ENCODE data around the gene PALS2.

PALS2 gene

GRCh38 chr7:24582166-24582565 lies 8.9 kb downstream of the PALS2 start:
- no peak for DNase-seq (ENCODE audit: low read depth)
- H3K4me3 ChIP-seq (ENCODE audit: low read length) = no peak overlapping the region
- no peak for TF ChIP-seq CTCF (IDR thresholded peaks at IDR 0.05; ENCODE audit: insufficient read depth, low read depth, low read length, missing control alignments)

- TF ChIP-seq CTCF (IDR thresholded peaks at IDR 0.05; ENCODE audit: insufficient read depth, low read depth, low read length, missing control alignments) = peak; percentile 25
- H3K4me3 ChIP-seq (ENCODE audit: low read length) = no peak overlapping the region
- DNase-seq (ENCODE audit: low read depth) = peak; percentile 3
Measured at GRCh38 chr7:24587853-24588252, 14.6 kb downstream of the PALS2 start.

GRCh38 chr7:24591152-24591551 lies 17.9 kb downstream of the PALS2 start:
- no peak for TF ChIP-seq CTCF (IDR thresholded peaks at IDR 0.05; ENCODE audit: insufficient read depth, low read depth, low read length, missing control alignments)
- DNase-seq (ENCODE audit: low read depth) = no peak
- H3K4me3 ChIP-seq (ENCODE audit: low read length) = no peak overlapping the region

- no peak for TF ChIP-seq CTCF (IDR thresholded peaks at IDR 0.05; ENCODE audit: insufficient read depth, low read depth, low read length, missing control alignments)
- DNase-seq (ENCODE audit: low read depth) = no peak
- no peak overlapping the region for H3K4me3 ChIP-seq (ENCODE audit: low read length)
Measured at GRCh38 chr7:24595671-24596418, 22.6 kb downstream of the PALS2 start.

- no peak for TF ChIP-seq CTCF (IDR thresholded peaks at IDR 0.05; ENCODE audit: insufficient read depth, low read depth, low read length, missing control alignments)
- DNase-seq (ENCODE audit: low read depth) = no peak
- H3K4me3 ChIP-seq (ENCODE audit: low read length) = no peak overlapping the region
Measured at GRCh38 chr7:24597014-24597413, 23.8 kb downstream of the PALS2 start.

GRCh38 chr7:24601600-24601999 lies 28.3 kb downstream of the PALS2 start:
- TF ChIP-seq CTCF (IDR thresholded peaks at IDR 0.05; ENCODE audit: insufficient read depth, low read depth, low read length, missing control alignments) = no peak
- DNase-seq (ENCODE audit: low read depth) = no peak
- H3K4me3 ChIP-seq (ENCODE audit: low read length) = no peak overlapping the region

- no peak for TF ChIP-seq CTCF (IDR thresholded peaks at IDR 0.05; ENCODE audit: insufficient read depth, low read depth, low read length, missing control alignments)
- DNase-seq (ENCODE audit: low read depth) = no peak
- H3K4me3 ChIP-seq (ENCODE audit: low read length) = no peak overlapping the region
Measured at GRCh38 chr7:24602860-24603456, 29.7 kb downstream of the PALS2 start.

Data from epithelial cell of esophagus (primary cell).